DMS53 treated with DMSO at 0.1 percent for 48 hours (cell line): ENCODE measurements around the gene ZNF3.

Experiments used
- DNase-seq: peaks from one replicate; lab custom pipeline; 2025; ENCODE audit not compliant: unreplicated experiment; lab: John Stamatoyannopoulos, UW

ZNF3 gene

GRCh38 chr7:100109521-100110163, 28.1 kb upstream of the ZNF3 start:
- no peak for DNase-seq

- DNase-seq: no peak
Measured at GRCh38 chr7:100107890-100108289, 26.4 kb upstream of the ZNF3 start.

GRCh38 chr7:100107125-100107737, 25.7 kb upstream of the ZNF3 start:
- no peak for DNase-seq

- DNase-seq: no peak
Measured at GRCh38 chr7:100106633-100107032, 25.1 kb upstream of the ZNF3 start.

GRCh38 chr7:100105534-100105933, 24.0 kb upstream of the ZNF3 start:
- DNase-seq: no peak

GRCh38 chr7:100102950-100103840, 21.7 kb upstream of the ZNF3 start:
- DNase-seq: no peak

GRCh38 chr7:100101016-100101862, 19.7 kb upstream of the ZNF3 start, which contains the start of the genes AP4M1 and MCM7:
Gene AP4M1, plus strand, starts transcription at chr7:100101643. Its CDS starts 72 bp downstream, at chr7:100101715.
Gene MCM7, minus strand, starts transcription at chr7:100101397. Its CDS starts 103 bp downstream, at chr7:100101294.
- DNase-seq: peak; percentile 99

- peak; percentile 93 for DNase-seq
Measured at GRCh38 chr7:100100420-100101015, 19.0 kb upstream of the ZNF3 start.

- no peak for DNase-seq
Measured at GRCh38 chr7:100099452-100099851, 17.9 kb upstream of the ZNF3 start.

GRCh38 chr7:100098913-100099312, 17.4 kb upstream of the ZNF3 start:
- DNase-seq: no peak

GRCh38 chr7:100095704-100096103, 14.2 kb upstream of the ZNF3 start:
- DNase-seq: no peak

- DNase-seq: no peak
Measured at GRCh38 chr7:100095289-100095688, 13.8 kb upstream of the ZNF3 start.

GRCh38 chr7:100093925-100094486, 12.5 kb upstream of the ZNF3 start:
- no peak for DNase-seq

GRCh38 chr7:100093498-100093897, 12.0 kb upstream of the ZNF3 start:
- no peak for DNase-seq

- DNase-seq: no peak
Measured at GRCh38 chr7:100093054-100093453, 11.5 kb upstream of the ZNF3 start.

- DNase-seq: no peak
Measured at GRCh38 chr7:100091411-100092181, 10.1 kb upstream of the ZNF3 start.

- no peak for DNase-seq
Measured at GRCh38 chr7:100090527-100091410, 9.2 kb upstream of the ZNF3 start.

GRCh38 chr7:100089458-100090196, 8.1 kb upstream of the ZNF3 start:
- no peak for DNase-seq
